AG09309 (cell line): ENCODE results near the gene COL23A1.
"Not testable (repeated sequence)": the region's sequence is repeated elsewhere in the genome, so short reads cannot be mapped to it uniquely, and the experiment has no call there.

Experiments used
- DNase-seq: peaks from one replicate; pipeline ENCODE4 v3.0.0-alpha.2; 2010; ENCODE audit warnings: low read depth
- H3K4me3 ChIP-seq: 2 replicates; pipeline ENCODE4 v1.5.1; 2011; ENCODE audit warnings: mild to moderate bottlenecking, low read depth, low read length, moderate library complexity; ENCODE audit not compliant: control insufficient read depth
- TF ChIP-seq, protein P1 (sequence below): IDR thresholded peaks from 2 replicates; pipeline ENCODE4 v1.5.1; 2011; ENCODE audit warnings: mild to moderate bottlenecking, low read depth, low read length, inconsistent platforms; ENCODE audit not compliant: insufficient read depth, control insufficient read depth; ENCODE audit errors: missing control alignments

The COL23A1 gene

DNA sequence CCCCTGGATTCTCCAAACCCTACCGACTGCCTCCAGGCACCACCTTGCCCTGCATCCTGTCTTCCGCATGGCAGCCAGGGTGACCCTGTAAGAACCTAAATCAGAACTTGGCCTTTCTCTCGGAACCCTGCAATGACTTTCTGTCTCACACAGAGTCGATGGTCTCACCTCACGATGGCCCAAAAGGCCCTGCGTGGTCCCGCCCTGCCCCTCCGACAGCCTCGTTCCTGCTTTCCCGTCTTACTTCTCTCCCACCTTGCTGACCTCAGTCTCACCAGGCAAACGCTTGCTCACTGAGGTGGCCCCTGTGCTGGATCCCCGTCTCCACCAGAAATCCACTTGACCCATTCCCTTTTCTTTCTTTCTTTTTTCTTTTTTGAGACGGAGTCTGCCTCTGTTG lies 214.8 kb downstream of the COL23A1 start:
- DNase-seq = no peak
- TF ChIP-seq, protein P1, sequence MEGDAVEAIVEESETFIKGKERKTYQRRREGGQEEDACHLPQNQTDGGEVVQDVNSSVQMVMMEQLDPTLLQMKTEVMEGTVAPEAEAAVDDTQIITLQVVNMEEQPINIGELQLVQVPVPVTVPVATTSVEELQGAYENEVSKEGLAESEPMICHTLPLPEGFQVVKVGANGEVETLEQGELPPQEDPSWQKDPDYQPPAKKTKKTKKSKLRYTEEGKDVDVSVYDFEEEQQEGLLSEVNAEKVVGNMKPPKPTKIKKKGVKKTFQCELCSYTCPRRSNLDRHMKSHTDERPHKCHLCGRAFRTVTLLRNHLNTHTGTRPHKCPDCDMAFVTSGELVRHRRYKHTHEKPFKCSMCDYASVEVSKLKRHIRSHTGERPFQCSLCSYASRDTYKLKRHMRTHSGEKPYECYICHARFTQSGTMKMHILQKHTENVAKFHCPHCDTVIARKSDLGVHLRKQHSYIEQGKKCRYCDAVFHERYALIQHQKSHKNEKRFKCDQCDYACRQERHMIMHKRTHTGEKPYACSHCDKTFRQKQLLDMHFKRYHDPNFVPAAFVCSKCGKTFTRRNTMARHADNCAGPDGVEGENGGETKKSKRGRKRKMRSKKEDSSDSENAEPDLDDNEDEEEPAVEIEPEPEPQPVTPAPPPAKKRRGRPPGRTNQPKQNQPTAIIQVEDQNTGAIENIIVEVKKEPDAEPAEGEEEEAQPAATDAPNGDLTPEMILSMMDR = no peak
- no peak overlapping the region for H3K4me3 ChIP-seq

DNA sequence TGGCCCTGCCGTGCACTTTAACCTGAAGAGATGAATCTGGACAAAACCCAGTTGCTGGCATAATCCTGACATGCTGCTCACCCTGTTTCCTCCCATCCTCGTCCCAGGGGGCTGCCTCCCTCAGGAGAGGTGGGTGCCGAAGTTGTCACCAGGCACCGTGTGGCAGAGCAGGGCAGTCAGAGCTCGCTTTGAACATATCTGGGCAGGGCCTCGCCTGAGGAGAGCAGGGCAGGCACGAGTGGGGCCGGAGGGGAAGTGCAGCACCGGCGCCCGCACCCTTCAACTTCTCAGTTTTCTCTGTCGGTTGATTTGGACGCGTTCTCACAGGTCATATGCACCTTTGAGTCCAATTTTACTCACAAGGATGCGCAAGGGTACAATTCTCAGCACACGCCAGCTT lies 216.5 kb downstream of the COL23A1 start:
- DNase-seq = no peak
- TF ChIP-seq, protein P1 = no peak
- H3K4me3 ChIP-seq = no peak overlapping the region

DNA sequence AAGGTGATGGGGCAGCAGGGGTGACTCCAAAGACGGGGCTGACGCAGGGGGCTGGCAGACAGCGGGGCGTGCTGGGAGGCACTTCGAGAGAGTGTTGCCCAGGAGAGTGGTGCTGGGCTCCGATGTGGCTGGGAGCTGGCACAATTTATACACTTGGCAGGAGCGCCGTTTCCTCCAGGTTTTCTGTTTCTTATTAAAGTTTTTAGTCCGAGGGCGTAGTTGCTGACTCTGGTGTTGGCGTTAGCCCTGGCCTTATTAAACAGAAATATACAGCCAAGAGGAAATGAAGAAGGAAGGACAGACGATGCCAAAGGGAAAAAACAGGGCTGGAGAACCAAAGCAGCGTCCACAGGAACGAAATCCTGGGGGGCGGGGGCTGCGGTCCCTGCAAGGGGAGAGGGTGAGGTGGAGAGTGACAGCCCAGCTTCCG lies 218.0 kb downstream of the COL23A1 start:
- DNase-seq = no peak
- no peak overlapping the region for H3K4me3 ChIP-seq
- TF ChIP-seq, protein P1 = no peak

DNA sequence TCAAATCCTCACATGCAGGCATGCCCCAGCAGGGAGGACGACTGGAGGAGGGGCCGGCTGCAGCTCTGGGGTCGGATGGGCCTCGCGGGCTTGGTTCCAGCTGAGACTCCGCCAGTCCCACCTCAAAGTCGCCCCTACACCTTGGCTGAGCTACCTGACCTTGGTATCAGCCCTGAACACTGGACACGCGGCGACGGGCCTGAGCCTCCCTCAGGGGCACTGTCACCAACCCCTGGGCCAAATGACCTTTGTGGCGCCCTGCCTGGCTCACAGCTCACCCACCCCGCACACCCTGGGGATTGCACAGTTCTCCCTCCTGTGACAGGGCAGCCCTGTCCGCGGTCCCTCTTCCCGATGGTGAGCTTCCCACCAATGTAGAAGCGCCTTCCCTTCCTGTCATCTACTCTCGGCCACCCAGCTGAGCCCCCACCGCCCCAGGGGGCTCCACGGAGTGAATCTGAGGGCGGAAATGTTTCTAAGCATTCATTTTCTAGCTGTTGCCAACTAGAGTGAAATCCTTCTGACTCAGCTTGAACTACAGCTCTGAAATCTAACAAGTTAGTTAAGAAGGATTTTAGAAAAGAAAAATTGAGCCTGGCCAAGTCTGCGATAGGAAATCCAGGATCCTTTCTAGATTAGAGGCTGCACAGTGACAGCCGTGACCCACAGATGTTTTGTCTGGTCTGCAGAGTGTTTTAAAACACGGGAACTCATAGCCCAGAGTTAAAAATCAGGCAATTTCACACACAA lies 218.7 kb downstream of the COL23A1 start:
- no peak for DNase-seq
- H3K4me3 ChIP-seq = no peak overlapping the region
- TF ChIP-seq, protein P1 = no peak

DNA sequence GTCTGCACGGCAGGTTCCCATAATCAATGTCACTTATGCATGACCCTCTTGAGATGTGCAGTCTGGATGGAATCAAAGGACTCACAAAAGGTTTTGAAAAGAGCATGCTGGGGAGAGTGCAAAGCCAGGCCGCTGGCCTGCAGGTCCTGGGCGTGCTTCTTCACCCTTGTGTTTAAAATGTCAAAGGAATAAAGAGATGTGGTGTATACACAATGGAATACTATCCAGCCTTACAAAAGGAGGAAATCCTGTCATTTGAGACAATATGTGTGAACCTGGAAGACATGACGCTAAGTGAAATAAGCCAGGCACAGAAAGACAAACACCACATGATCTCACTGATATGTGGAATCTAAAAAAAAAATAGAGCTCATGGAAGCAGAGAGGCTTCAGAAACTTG lies 220.1 kb downstream of the COL23A1 start:
- TF ChIP-seq, protein P1 = no peak

DNA sequence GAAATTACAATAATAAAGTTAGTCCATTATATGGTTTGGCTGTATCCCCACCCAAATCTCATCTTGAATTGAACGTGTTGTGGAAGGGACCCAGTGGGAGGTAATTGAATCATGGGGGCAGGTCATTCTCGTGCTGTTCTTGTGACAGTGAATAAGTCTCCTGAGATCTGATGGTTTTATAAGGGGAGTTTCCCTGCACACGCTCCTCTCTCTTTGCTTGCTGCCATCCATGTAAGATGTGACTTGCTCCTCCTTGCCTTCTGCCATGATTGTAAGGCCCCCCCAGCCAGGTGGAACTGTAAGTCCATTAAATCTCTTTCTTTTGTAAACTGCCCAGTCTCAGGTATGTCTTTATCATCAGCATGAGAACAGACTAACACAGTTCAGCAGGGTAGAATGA lies 220.7 kb downstream of the COL23A1 start:
- not testable (repeated sequence) for DNase-seq

More for the DNA sequence above, 220.1 kb downstream of the COL23A1 start:
- DNase-seq = no peak
- no peak overlapping the region for H3K4me3 ChIP-seq

DNA sequence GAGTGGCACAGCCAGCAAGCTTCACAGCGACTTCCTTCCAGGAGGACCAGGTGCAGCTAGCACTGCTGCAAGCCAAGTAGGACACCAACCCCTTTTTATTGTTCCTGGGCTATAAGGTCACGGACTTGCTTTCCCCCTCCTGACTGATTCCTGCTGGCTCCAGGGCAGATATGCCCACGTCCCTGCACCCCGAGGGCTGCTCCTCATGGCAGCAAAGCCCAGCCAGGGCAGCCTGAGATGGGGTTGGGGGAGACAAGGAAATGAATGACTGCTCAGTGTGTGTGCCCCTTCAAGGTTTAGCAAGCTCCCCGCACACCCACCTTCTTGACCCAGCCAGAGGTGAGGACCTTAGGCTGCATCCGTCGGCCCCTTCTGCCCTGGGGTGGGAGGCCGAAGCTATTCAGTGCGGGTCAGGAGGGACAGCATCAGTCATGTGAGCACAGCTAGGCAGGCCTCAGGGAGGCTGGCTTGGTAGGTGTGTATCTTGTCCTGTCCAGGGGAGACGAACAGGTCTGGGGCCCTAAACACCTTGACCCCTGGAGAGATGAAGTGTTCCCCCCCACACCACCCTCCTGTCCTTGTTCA lies 221.4 kb downstream of the COL23A1 start:
- no peak for DNase-seq
- TF ChIP-seq, protein P1 = no peak
- H3K4me3 ChIP-seq = no peak overlapping the region

More for the DNA sequence above, 220.7 kb downstream of the COL23A1 start:
- not testable (repeated sequence) for H3K4me3 ChIP-seq
